GM12801 (cell line): ENCODE data around the gene PRELID2.

Experiments
- CTCF ChIP-seq: IDR thresholded peaks from one replicate; pipeline ENCODE4 v1.5.1; 2011; ENCODE audit warnings: control low read depth; ENCODE audit not compliant: insufficient read length; ENCODE audit errors: extremely low read depth

Gene PRELID2

GRCh38 chr5:145791866-145792265 is 43.3 kb downstream of the PRELID2 start:
- no peak for TF ChIP-seq CTCF

- TF ChIP-seq CTCF = no peak
Observed at GRCh38 chr5:145787996-145788395, 47.1 kb downstream of the PRELID2 start.

GRCh38 chr5:145787507-145787906 is 47.6 kb downstream of the PRELID2 start:
- no peak for TF ChIP-seq CTCF

GRCh38 chr5:145787001-145787400 is 48.1 kb downstream of the PRELID2 start:
- TF ChIP-seq CTCF = no peak

GRCh38 chr5:145780982-145781381 is 54.2 kb downstream of the PRELID2 start:
- no peak for TF ChIP-seq CTCF

GRCh38 chr5:145778144-145778900 is 56.8 kb downstream of the PRELID2 start:
- TF ChIP-seq CTCF = no peak

- TF ChIP-seq CTCF = no peak
Observed at GRCh38 chr5:145777445-145778063, 57.6 kb downstream of the PRELID2 start.
